ENCODE measurements around the gene HIPK3.

- TF ChIP-seq, protein P1, sequence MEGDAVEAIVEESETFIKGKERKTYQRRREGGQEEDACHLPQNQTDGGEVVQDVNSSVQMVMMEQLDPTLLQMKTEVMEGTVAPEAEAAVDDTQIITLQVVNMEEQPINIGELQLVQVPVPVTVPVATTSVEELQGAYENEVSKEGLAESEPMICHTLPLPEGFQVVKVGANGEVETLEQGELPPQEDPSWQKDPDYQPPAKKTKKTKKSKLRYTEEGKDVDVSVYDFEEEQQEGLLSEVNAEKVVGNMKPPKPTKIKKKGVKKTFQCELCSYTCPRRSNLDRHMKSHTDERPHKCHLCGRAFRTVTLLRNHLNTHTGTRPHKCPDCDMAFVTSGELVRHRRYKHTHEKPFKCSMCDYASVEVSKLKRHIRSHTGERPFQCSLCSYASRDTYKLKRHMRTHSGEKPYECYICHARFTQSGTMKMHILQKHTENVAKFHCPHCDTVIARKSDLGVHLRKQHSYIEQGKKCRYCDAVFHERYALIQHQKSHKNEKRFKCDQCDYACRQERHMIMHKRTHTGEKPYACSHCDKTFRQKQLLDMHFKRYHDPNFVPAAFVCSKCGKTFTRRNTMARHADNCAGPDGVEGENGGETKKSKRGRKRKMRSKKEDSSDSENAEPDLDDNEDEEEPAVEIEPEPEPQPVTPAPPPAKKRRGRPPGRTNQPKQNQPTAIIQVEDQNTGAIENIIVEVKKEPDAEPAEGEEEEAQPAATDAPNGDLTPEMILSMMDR (conservative IDR thresholded peaks at IDR 0.05; ENCODE audit: low read length) = no peak
- no peak for TF ChIP-seq EZH2phosphoT487 (IDR thresholded peaks at IDR 0.05; ENCODE audit: borderline replicate concordance)
Measured at GRCh38 chr11:33259869-33260268, 2.7 kb downstream of the HIPK3 start.

Data from Loucy (cell line).